ENCODE data around the gene JAG1.
"Not testable (repeated sequence)": the region's sequence is repeated elsewhere in the genome, so short reads cannot be mapped to it uniquely, and the experiment has no call there.

Gene JAG1

DNA sequence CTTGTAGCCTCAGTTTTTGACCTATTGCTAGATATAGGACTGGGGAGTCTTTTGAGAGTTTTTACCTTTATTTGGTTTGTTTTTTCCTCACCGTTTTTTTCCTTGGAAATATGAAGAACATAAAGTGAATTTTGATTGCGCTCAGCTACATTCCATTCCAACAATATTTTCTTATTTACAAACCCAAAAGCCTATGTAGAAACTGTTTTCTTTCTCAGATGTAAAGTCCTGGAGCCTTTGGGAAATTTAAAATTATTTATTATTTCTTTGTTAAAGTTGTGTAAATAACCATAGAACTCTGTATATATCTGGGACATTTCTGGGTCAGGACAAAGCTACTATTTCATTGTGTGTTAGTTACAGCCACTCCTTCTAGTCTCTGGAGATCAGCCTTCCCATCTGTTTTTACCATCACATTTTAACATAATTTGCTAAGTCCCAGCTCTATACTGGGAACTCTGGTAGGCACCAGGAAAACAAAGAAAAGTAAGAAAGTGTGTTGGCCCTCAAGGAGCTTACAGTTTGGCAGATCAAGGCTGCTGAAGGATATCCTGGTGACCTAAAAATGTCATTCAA, 68.8 kb downstream of the JAG1 start:
- DNase-seq = no peak

DNA sequence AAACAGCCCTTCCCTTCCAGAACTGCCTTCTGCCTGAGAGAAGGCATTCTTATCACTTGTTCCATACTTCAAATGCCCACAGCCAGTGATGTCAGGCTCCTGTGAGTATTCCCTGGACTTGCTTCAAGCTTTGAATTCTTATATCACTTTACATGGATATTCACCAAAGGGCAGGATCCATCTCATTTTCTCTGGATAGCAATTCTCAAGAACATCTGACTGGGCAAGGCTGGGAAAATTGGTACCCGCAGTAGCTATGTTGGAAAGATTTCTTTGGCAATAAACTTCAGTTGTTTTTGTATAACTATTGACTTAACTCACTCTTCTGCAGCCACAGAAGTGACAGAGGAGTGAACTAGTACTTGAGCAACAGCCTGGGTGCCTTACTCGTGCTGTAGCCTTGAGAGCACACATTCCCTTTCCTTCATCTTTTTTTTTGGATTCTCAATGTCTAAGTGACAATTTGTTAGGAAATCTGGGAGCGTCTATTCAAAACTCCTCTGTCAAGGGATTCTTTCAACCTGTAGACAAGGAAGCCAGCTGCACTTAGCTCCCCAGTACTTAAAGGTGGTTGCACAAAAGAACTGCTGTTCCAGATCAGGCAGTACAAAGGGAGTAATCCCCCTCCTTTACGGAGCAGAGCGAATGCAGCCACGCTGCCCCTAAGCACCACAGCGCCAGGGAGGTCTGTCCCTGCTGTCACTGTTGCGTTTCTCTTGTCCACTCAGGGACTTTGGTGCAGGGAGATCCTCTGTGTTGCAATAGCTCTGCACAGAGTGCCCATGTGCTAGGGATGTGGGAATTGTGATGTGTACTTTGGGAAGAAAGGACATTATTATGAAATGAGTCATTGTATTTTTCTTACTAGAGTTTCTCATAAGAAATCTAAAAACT, 69.6 kb downstream of the JAG1 start:
- no peak for DNase-seq

DNA sequence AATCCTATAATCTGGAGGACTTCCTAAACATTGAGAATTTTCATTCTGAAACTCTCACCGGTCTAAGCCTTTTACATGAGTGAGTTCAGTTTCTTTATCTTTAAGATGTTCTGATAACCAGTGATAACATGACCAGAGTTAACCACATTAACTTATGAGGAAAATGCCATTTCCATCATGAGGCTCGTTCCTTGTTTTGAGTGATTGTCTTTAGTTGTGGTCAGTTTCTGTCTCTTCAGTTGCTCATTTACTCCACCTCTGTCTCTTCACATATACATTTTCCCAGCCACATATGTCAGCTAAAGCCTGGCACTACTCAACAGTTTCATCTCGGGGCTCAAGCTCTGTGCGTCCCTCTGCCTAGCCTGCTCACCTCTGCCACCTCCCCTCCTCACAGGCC, 70.4 kb downstream of the JAG1 start:
- no peak for DNase-seq

- DNase-seq = no peak
Measured at GRCh38 chr20:10602221-10602871, 71.5 kb downstream of the JAG1 start.

DNA sequence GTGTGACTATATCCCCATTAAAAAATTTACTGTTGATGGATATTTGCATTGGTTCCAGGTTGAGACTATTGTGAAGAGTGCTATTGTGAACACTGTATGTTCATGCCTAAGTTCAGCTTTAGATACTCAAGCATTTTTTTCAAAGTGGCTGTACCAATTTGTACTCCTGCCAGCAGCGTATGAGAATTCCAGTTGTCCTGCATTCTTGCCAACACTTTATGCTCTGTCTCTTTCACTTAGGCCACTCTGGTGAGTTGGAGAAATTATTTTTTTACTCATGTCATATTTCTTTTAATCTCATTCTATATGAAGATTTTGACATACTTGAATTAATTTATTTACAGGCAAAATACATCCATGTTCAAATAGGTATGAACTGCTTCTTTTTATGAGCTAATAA, 76.2 kb downstream of the JAG1 start:
- DNase-seq = no peak

DNA sequence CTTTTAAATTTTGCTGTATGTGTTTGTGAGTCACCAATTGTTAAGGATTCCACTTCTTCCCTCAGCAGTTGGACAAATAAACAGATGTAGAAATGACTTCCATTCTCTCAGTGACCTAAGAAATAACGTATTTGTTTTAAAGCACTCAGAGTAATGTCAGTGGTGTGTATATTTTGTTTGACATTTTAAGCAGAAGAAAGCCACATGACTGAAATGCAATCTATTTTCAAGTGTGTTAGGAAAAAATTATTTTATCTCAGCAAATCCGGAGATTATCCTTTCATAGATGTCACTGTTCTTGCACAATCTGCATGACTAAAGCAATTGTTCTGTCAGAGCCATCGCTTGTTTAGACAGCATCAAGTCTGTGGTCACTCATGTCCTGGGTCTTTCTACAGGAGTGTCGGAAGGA, 77.1 kb downstream of the JAG1 start:
- DNase-seq = no peak

DNA sequence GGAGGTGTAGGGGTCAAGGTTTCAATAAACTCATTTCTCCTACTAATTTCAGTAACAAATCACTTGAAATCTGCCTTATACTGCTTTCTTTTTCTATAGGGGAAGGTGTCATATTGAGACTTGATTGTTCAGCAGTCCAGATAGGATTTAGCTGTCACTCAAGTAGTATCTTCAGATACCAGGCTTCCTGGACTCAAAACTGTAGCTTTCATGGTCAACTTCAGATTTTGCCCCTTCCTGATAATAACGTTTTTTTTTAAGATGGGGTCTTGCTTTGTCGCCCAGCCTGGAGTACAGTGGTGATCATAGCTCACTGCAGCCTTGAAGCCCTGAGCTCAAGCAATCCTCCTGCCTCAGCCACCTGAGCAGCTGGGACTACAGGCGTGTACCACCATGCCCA, 77.8 kb downstream of the JAG1 start:
- DNase-seq = no peak

DNA sequence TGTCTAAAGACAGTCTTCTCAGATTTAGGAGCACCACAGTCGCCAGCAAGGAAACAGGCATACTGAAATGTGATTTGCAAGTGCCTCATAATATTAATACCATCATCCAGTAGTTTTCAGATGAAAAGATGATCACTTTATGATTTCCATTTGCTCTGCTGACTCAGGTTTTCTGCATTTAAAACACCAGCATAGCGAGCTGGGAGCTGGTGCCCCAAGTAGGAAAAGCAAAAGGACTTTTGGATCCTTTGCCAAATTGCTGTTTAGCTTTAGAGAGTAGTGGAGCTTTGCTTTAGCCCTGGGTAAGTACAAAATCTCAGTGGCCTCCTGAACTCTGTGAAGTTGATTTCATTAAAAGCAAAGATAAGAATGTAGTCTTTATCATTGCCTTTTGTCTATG, 78.5 kb downstream of the JAG1 start:
- DNase-seq = no peak

DNA sequence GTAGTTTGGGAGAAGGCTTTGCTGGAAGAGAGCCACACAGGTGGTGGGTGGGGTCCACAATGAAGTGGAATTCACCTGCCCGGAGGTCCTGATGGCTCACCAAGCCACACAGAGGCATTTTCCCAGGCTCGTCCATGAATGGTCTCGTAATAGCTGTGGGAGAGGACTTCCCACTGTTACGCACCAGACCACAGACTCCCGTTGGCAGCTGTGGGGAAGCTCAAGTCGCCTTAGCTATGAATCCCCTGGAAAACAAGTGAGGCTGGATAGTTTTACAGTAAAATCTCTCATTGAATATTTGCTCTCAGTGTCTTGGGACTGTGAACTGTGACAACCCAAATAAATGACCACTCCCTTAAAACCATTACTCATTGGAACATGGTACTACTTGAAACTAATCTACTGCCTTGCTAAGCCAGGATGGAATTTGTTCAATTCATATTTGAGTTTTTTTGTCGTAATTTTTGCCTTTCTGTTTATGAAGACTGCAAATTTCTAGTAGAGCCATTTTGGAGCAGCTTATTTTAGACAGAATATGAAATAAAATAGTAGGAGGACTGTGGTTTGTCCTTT, 79.4 kb downstream of the JAG1 start:
- DNase-seq = no peak

DNA sequence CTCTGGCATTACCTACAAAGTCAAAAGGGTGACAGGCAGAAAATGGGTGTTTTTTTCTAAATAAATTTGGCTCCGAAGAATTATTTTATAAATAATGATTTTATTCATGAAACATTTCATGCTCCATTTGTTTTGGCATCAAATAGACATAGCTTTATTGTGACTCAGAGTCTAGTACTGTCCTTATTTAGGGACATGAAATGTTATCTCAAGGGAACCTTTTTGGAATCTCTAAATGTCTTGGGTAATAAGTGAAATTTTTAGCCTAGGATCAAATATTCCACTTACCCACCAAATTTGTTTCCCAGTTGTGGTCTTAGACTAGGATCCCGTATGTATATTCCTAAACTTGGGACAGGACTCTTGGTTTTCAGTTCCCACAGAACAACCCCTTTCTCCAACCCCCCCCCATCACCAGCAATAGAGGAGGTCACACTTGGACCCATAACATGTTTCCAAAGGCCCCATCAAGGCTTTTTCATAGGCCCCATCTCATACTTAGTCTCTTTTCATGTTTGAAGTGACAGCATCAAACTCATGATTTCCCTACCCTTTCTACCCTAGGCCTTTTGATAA, 81.8 kb downstream of the JAG1 start:
- no peak for DNase-seq

DNA sequence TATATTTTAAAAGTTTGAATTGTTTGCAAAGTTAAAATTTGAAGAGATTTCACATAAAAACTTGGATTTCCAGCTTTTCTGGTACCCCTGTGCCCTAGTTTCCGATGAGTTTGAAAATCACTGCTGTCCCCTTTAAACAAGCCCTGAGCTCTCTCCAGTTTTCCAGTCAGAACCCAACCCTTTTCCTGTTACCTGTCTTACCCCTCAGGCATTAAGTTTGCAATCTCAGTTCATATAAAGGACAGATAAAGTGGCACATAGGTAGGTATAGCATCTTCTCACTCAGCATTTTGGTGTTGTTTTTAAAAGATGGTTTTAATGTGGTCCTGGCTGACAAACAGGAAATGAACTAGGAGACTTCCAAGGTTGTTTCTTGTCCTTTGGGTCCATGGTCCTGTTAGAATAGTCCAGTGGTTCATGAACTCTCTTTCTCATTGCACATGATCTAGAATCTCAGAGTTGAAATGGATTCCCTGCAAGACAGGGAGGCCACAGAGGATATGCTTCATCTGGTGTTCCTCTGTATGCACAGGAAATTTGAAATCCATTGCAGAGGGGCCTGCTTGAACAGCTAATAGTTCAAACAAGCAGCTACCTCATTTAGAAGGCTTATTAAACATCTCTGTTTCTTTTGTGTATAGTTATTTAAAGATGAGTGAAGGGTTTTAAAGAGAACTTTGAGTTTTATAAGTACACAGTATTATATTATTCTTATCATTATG, 82.7 kb downstream of the JAG1 start:
- no peak for DNase-seq

- not testable (repeated sequence) for DNase-seq
Measured at GRCh38 chr20:10590446-10590845, 83.4 kb downstream of the JAG1 start.

Data from activated CD4-positive, alpha-beta T cell treated with anti-CD3 and anti-CD28 coated beads for 4 hours (primary cell).